IMR-90 (cell line): Measurements from ENCODE around the gene IQSEC3. TPM values are rescaled to one million over a fixed set of nuclear protein-coding genes. Genes with fewer than 3 reads are reported as not detected.
A peak's percentile ranks its signal among the peaks of the same experiment; 100 is the strongest.

Experiments
- ATAC-seq: fragments of 200-7000 bp; cut with Tn5 transposase; 2 replicates; pipeline ENCODE4 v1.9.1; 2020; ENCODE audit warnings: low read depth, mild to moderate bottlenecking, moderate library complexity
- BruUV-seq: library from RNA; stranded (reverse); fragments of 400-500 nt; replicated peaks from 2 replicates; lab custom pipeline; 2021; lab: Mats Ljungman, UMichigan
- CTCF ChIA-PET: fragments of 300-600 bp; formaldehyde crosslinking; extraction: SDS; loops from one replicate; lab custom pipeline; 2021; ENCODE audit warnings: antibody characterized with exemption; lab: Yijun Ruan, JAX
- POLR2A ChIA-PET: fragments of 300-600 bp; sonication (Branson Sonifier 250); formaldehyde crosslinking; loops from one replicate; lab custom pipeline; 2022; ENCODE audit warnings: antibody characterized with exemption; ENCODE audit not compliant: unreplicated experiment; lab: Charles Lee
- DNase-seq: peaks from one replicate; pipeline ENCODE4 v3.0.0; 2013
- H2AFZ ChIP-seq: replicated peaks from 2 replicates; pipeline ENCODE3; 2013; ENCODE audit warnings: low read length, mild to moderate bottlenecking; ENCODE audit not compliant: poor library complexity
- H2AK5ac ChIP-seq: 2 replicates; pipeline ENCODE4 v1.6.1; 2013; ENCODE audit warnings: low read depth, low read length, inconsistent platforms
- H2AK9ac ChIP-seq: replicated peaks from 2 replicates; pipeline ENCODE3; 2013; ENCODE audit warnings: mild to moderate bottlenecking, low read depth, low read length, moderate library complexity; ENCODE audit not compliant: poor library complexity
- H2BK120ac ChIP-seq: 2 replicates; pipeline ENCODE4 v1.6.1; 2013; ENCODE audit warnings: low read depth, low read length, inconsistent platforms
- H2BK15ac ChIP-seq: 3 replicates; pipeline ENCODE4 v1.6.1; 2013; ENCODE audit warnings: low read depth, low read length, inconsistent platforms
- H2BK20ac ChIP-seq: 2 replicates; pipeline ENCODE4 v1.6.1; 2013; ENCODE audit warnings: low read depth, mild to moderate bottlenecking, inconsistent platforms, low read length, moderate library complexity
- H2BK5ac ChIP-seq: 2 replicates; pipeline ENCODE4 v1.6.1; 2013; ENCODE audit warnings: mild to moderate bottlenecking, low read depth, low read length, inconsistent platforms; ENCODE audit not compliant: poor library complexity, severe bottlenecking
- H3K14ac ChIP-seq: replicated peaks from 2 replicates; pipeline ENCODE4 v1.6.1; 2013; ENCODE audit warnings: low read depth, low read length, inconsistent platforms
- H3K18ac ChIP-seq: 2 replicates; pipeline ENCODE4 v1.6.1; 2013; ENCODE audit warnings: low read depth, low read length, control low read depth
- H3K23ac ChIP-seq: 2 replicates; pipeline ENCODE4 v1.6.1; 2013; ENCODE audit warnings: low read depth, low read length, inconsistent platforms
- H3K27ac ChIP-seq: 2 replicates; pipeline ENCODE4 v1.5.1; 2013; ENCODE audit warnings: mild to moderate bottlenecking, control low read depth, low read length; ENCODE audit not compliant: insufficient read depth
- H3K27me3 ChIP-seq: 2 replicates; pipeline ENCODE4 v1.6.1; 2013; ENCODE audit warnings: low read length; ENCODE audit not compliant: control insufficient read depth, insufficient read depth
- H3K36me3 ChIP-seq: 2 replicates; pipeline ENCODE4 v1.6.1; 2013; ENCODE audit warnings: low read length, mixed read lengths; ENCODE audit not compliant: control insufficient read depth, insufficient read depth
- H3K4ac ChIP-seq: 2 replicates; pipeline ENCODE4 v1.6.1; 2013; ENCODE audit warnings: low read depth, low read length, inconsistent platforms
- H3K4me1 ChIP-seq: 2 replicates; pipeline ENCODE4 v1.6.1; 2013; ENCODE audit warnings: low read length, mixed read lengths; ENCODE audit not compliant: control insufficient read depth, insufficient read depth
- H3K4me2 ChIP-seq: 2 replicates; pipeline ENCODE4 v1.6.1; 2013; ENCODE audit warnings: low read depth, mild to moderate bottlenecking, control low read depth, low read length, moderate library complexity
- H3K4me3 ChIP-seq: 2 replicates; pipeline ENCODE4 v1.5.1; 2013; ENCODE audit warnings: low read depth, mild to moderate bottlenecking, control low read depth, low read length, moderate library complexity; ENCODE audit not compliant: insufficient read depth
- H3K56ac ChIP-seq: 2 replicates; pipeline ENCODE4 v1.6.1; 2013; ENCODE audit warnings: low read length, inconsistent platforms; ENCODE audit not compliant: insufficient read depth; ENCODE audit errors: extremely low read depth
- H3K79me1 ChIP-seq, 2 experiments: 2 replicates each; pipeline ENCODE4 v1.6.1; 2013; ENCODE audit warnings: low read length in 2 of 2, inconsistent platforms in 1 of 2, low read depth in 1 of 2
- H3K9ac ChIP-seq: 2 replicates; pipeline ENCODE4 v1.6.1; 2013; ENCODE audit warnings: low read depth, low read length, control low read depth
- H3K9me1 ChIP-seq: 2 replicates; pipeline ENCODE4 v1.6.1; 2013; ENCODE audit warnings: low read length, inconsistent platforms; ENCODE audit not compliant: insufficient read depth
- H3K9me3 ChIP-seq: 2 replicates; pipeline ENCODE4 v1.6.1; 2013; ENCODE audit warnings: low read length; ENCODE audit not compliant: control insufficient read depth, insufficient read depth
- H4K20me1 ChIP-seq: 2 replicates; pipeline ENCODE4 v1.6.1; 2013; ENCODE audit warnings: low read length, inconsistent platforms; ENCODE audit not compliant: insufficient read depth
- H4K5ac ChIP-seq: 2 replicates; pipeline ENCODE4 v1.6.1; 2013; ENCODE audit warnings: mild to moderate bottlenecking, low read depth, low read length, control low read depth
- H4K8ac ChIP-seq, 2 experiments: 2 replicates each; pipeline ENCODE4 v1.6.1; 2013; ENCODE audit warnings: low read depth in 2 of 2, low read length in 2 of 2, control low read depth in 1 of 2, inconsistent platforms in 1 of 2
- H4K91ac ChIP-seq: 2 replicates; pipeline ENCODE4 v1.6.1; 2013; ENCODE audit warnings: low read depth, low read length, inconsistent platforms; ENCODE audit not compliant: insufficient read depth
- MAFK ChIP-seq: IDR thresholded peaks from 2 replicates; pipeline ENCODE4 v1.6.1; 2012; ENCODE audit warnings: low read depth, low read length, improper control_type of control experiment
- NFE2L2 ChIP-seq: fragments of 150-350 bp; IDR thresholded peaks from 2 replicates; pipeline ENCODE4 v1.6.1; 2016; ENCODE audit warnings: low read depth, mild to moderate bottlenecking, low read length
- POLR2A ChIP-seq: IDR thresholded peaks from 2 replicates; pipeline ENCODE4 v1.6.1; 2012; ENCODE audit warnings: mild to moderate bottlenecking, low read depth, low read length
- RFX5 ChIP-seq: IDR thresholded peaks from 2 replicates; pipeline ENCODE4 v1.8.0; 2012; ENCODE audit warnings: low read depth, mild to moderate bottlenecking, low read length, moderate library complexity
- WGBS, 2 experiments: methylation state at CpG; one replicate each; pipeline versions ENCODE4 v1.1.5 to v1.1.7; 2013; ENCODE audit warnings: missing lambda C conversion rate in 2 of 2; ENCODE audit not compliant: insufficient read length in 1 of 2; ENCODE audit errors: extremely low coverage in 2 of 2; 5-methylcytosine and 5-hydroxymethylcytosine counted together
- dilution Hi-C: fragments of 300-500 bp; cut with HindIII; formaldehyde crosslinking; loops from one replicate; pipeline ENCODE4 v1.14.3; 2018; ENCODE audit warnings: low sequenced_read_pairs; ENCODE audit not compliant: unreplicated experiment
- in situ Hi-C: fragments of 300-500 bp; cut with MboI; formaldehyde crosslinking; loops from 3 replicates; pipeline ENCODE4 v1.14.3; 2019; ENCODE audit warnings: low sequenced_read_pairs, inconsistent platforms, mixed read lengths
- intact Hi-C: fragments of 100-400 bp; cut with micrococcal nuclease; formaldehyde crosslinking; loops from 2 replicates; pipeline ENCODE4 v1.10.0; 2022
- polyA plus RNA-seq, 3 experiments: library from polyadenylated mRNA; depleted of rRNA; stranded (reverse); fragments of >200 nt; gene quantifications; 2 replicates each; pipeline ENCODE4 v1.2.3, GENCODE V29; 2012; ENCODE audit warnings: low replicate concordance in 1 of 3
- total RNA-seq: library from RNA; depleted of rRNA; stranded (reverse); fragments of >200 nt; gene quantifications from 2 replicates; pipeline ENCODE4 v1.2.3, GENCODE V29; 2012
- TF ChIP-seq, protein P1 (sequence below): fragments of 150-350 bp; IDR thresholded peaks from 2 replicates; pipeline ENCODE4 v1.6.1; 2017; ENCODE audit warnings: mild to moderate bottlenecking, antibody characterized with exemption, low read length, low read depth

IQSEC3 gene
- total and polyA plus RNA-seq, 2 of the 4 experiments (the other 2 are of a cell fraction), result 0.10 TPM; not detected in 1

DNA sequence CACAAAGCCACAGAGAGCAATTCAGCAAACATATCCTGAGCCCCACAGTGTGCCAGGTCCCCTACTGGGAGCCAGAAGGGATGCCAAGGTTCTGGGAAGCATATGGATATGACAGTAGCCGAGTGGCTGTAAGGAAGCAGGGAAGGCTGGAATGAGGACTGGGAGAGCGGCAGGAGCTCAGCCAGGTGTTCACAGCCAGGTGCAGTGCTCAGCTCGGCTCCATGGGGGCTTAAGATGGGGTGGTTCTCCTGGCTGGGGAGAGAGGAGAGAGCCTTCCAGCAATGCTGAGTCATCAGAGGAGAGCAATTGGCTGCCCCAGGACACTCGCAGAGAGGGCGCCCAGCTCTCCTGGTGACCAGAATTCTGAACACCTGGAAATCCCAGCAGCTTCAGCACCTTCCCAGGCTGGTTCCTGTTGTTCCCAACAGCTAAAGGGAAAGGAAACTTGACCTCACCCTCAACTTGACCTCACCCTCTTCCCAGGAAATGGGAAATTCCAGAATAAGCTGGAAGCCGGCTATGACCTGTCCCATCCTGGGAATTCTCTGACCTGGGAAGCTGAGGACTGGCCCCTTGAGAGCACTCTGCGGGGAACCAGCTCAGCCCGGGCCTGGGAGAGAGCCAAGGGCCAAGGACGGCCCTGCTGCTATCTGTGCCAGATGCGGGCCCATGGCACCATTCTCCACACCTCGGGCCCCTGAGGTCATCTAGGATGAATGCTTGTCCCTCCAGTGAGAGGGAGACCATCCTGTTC is 112.7 kb downstream of the IQSEC3 start:
- CTCF ChIA-PET, result no interaction called here
- no peak overlapping the region for H3K4me2 ChIP-seq
- H2BK5ac ChIP-seq, result no peak overlapping the region
- H3K4me1 ChIP-seq, result peaks cover 29% of the 10 kb centered on the region
- peak overlapping the region; percentile 20 for H4K91ac ChIP-seq
- peaks cover 32% of the 10 kb centered on the region for H3K9me1 ChIP-seq
- H3K36me3 ChIP-seq, result no peaks in the 10 kb centered on the region
- no peak overlapping the region for H3K56ac ChIP-seq
- peak overlapping the region; percentile 36; the same call in 1 of the 3 replicates for H2BK15ac ChIP-seq
- POLR2A ChIA-PET, result no interaction called here
- dilution Hi-C loops, result no loop called here
- no peak overlapping the region for H4K8ac ChIP-seq
- 86% methylated on average over 6 of the region's 11 CpGs; no CpG with 5 or more reads in 1 of the 2 experiments for WGBS, 2 experiments
- peak overlapping the region; percentile 45 for H3K4ac ChIP-seq
- no peak overlapping the region for H3K14ac ChIP-seq
- H4K20me1 ChIP-seq, result no peaks in the 10 kb centered on the region
- DNase-seq (no peak), ATAC-seq (no peak)
- peak overlapping the region; percentile 29 for H2AK9ac ChIP-seq
- BruUV-seq, result no TSS peak
- no peaks in the 10 kb centered on the region for H3K9me3 ChIP-seq
- in situ Hi-C loops, result no loop called here
- peaks cover 0 to 7% of the 10 kb centered on the region in 2 experiments; a peak in 1 of 4 replicates for H3K79me1 ChIP-seq
- TF ChIP-seq NFE2L2 (peak; percentile 52), POLR2A (no peak), RFX5 (no peak), MAFK (peak; percentile 69)
- TF ChIP-seq, protein P1, sequence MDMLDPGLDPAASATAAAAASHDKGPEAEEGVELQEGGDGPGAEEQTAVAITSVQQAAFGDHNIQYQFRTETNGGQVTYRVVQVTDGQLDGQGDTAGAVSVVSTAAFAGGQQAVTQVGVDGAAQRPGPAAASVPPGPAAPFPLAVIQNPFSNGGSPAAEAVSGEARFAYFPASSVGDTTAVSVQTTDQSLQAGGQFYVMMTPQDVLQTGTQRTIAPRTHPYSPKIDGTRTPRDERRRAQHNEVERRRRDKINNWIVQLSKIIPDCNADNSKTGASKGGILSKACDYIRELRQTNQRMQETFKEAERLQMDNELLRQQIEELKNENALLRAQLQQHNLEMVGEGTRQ, result no peak
- no peak overlapping the region for H3K9ac ChIP-seq
- H2AFZ ChIP-seq, result no peak overlapping the region
- H3K23ac ChIP-seq, result no peak overlapping the region
- peak overlapping the region; percentile 43; the same call in 1 of the 2 replicates for H2BK20ac ChIP-seq
- H3K27ac ChIP-seq, result no peak overlapping the region
- no peak overlapping the region for H3K18ac ChIP-seq
- H3K27me3 ChIP-seq, result no peaks in the 10 kb centered on the region
- peak overlapping the region; percentile 55; the same call in 1 of the 2 replicates for H2BK120ac ChIP-seq
- H2AK5ac ChIP-seq, result peak overlapping the region; percentile 65; the same call in 1 of the 2 replicates
- H3K4me3 ChIP-seq, result no peak overlapping the region
- intact Hi-C loops, result no loop called here
- H4K5ac ChIP-seq, result peak overlapping the region; percentile 70; the same call in 1 of the 2 replicates
